ENCODE measurements around the gene WAC. TPM values are rescaled to one million over a fixed set of nuclear protein-coding genes. Genes with fewer than 3 reads are reported as not detected.

The WAC gene
- total and polyA plus RNA-seq, 9 of the 15 experiments (the other 6 are each of a cell fraction or from before 2014, with no cell fraction given), result 24.8 to 123 (median 78.2) TPM

- TF ChIP-seq ZNF639 (CRISPR knock-in tag; conservative IDR thresholded peaks at IDR 0.05 in 1 of 2, IDR thresholded peaks at IDR 0.05 in 1 of 2) (peak in 1 of 2 experiments; percentile 73; a peak in 2 of 4 replicates), MCM3 (IDR thresholded peaks at IDR 0.05) (no peak), ZNF316 (IDR thresholded peaks at IDR 0.05) (no peak), POLR2A (conservative IDR thresholded peaks at IDR 0.05) (peak; percentile 98), CAMTA2 (CRISPR knock-in tag; conservative IDR thresholded peaks at IDR 0.05) (0 out of 2 replicates have a peak, but pooled peaks have one; percentile 1), CCAR2 (IDR thresholded peaks at IDR 0.05; ENCODE audit: low read depth, low read length) (no peak), PKNOX1 (IDR thresholded peaks at IDR 0.05) (peak; percentile 42; the same call in 1 of the 2 replicates), ZNF239 (CRISPR knock-in tag; IDR thresholded peaks at IDR 0.05) (no peak), ZNF778 (CRISPR knock-in tag; IDR thresholded peaks at IDR 0.05) (no peak), FIP1L1 (IDR thresholded peaks at IDR 0.05; ENCODE audit: low read depth, low read length, poor library complexity, severe bottlenecking) (peak; percentile 44), ZNF324 (CRISPR knock-in tag; IDR thresholded peaks at IDR 0.05) (no peak), TBP (optimal IDR thresholded peaks at IDR 0.05; ENCODE audit: low read depth, low read length) (peak; percentile 91), CREB3 (tag; conservative IDR thresholded peaks at IDR 0.05; ENCODE audit: low read depth) (no peak), GATAD2B (IDR thresholded peaks at IDR 0.05; ENCODE audit: borderline replicate concordance) (peak; percentile 80; the same call in 1 of the 2 replicates), SMAD3 (CRISPR knock-in tag; conservative IDR thresholded peaks at IDR 0.05) (0 out of 2 replicates have a peak, but pooled peaks have one; percentile 5), TCF7 (IDR thresholded peaks at IDR 0.05; ENCODE audit: borderline replicate concordance) (0 out of 2 replicates have a peak, but pooled peaks have one; percentile 13), PHF8 (IDR thresholded peaks at IDR 0.05; ENCODE audit: borderline replicate concordance, low read length) (peak; percentile 97), SNIP1 (IDR thresholded peaks at IDR 0.05; ENCODE audit: low read depth) (no peak), CREM (IDR thresholded peaks at IDR 0.05; ENCODE audit: low read depth) (peak; percentile 17; the same call in 1 of the 2 replicates), RBFOX2 (IDR thresholded peaks at IDR 0.05; ENCODE audit: low read depth, low read length) (peak; percentile 99), SMARCA5 (IDR thresholded peaks at IDR 0.05) (no peak), ARID1B (IDR thresholded peaks at IDR 0.05) (no peak; the same call in 1 of the 2 replicates), PREB (CRISPR knock-in tag; IDR thresholded peaks at IDR 0.05) (no peak), ILK (tag; IDR thresholded peaks at IDR 0.05; ENCODE audit: borderline replicate concordance, low read depth) (no peak), MCM5 (IDR thresholded peaks at IDR 0.05; ENCODE audit: low read depth) (no peak), ZNF695 (CRISPR knock-in tag; IDR thresholded peaks at IDR 0.05) (no peak)
Measured at GRCh38 chr10:28532337-28533185, at the start of gene WAC (continued).

All from K562 (cell line).